Transverse colon (tissue), 4 donors: Measurements from ENCODE around the gene HIVEP2. TPM values are rescaled to one million over a fixed set of nuclear protein-coding genes. Genes with fewer than 3 reads are reported as not detected.

Experiments
- DNase-seq: peaks from one replicate; pipeline ENCODE4 v3.0.0-alpha.2; 2019
- H3K27ac ChIP-seq, 4 donors: fragments of 200-600 bp; sonication (generic); 2 replicates each; pipeline ENCODE4 v1.5.1; 2016 to 2018; ENCODE audit warnings: inconsistent platforms in 4 of 4
- H3K27me3 ChIP-seq: fragments of 200-600 bp; sonication (generic); 2 replicates; pipeline ENCODE4 v1.5.1; 2017; ENCODE audit warnings: inconsistent platforms
- H3K36me3 ChIP-seq, 4 donors: fragments of 200-600 bp; sonication (generic); 2 replicates each; pipeline ENCODE4 v1.5.1; 2017 to 2019; ENCODE audit warnings: inconsistent platforms in 4 of 4
- H3K4me1 ChIP-seq, 4 donors: fragments of 200-600 bp; sonication (generic); 2 replicates each; pipeline ENCODE4 v1.5.1; 2017 to 2020; ENCODE audit warnings: inconsistent platforms in 4 of 4
- H3K4me3 ChIP-seq, 4 donors: fragments of 200-600 bp; sonication (generic); 1 replicate in 1 of 4; 2 replicates in 3 of 4; pipeline versions ENCODE4 v1.5.1 to v1.6.1; 2017 to 2019; ENCODE audit warnings: inconsistent platforms in 4 of 4
- H3K9me3 ChIP-seq, 2 donors: fragments of 200-600 bp; sonication (generic); 2 replicates each; pipeline ENCODE4 v1.5.1; 2017 to 2019; ENCODE audit warnings: inconsistent platforms in 2 of 2
- CTCF ChIP-seq, 5 experiments: fragments of 200-600 bp in 3 of 5; fragments of 450-650 bp in 2 of 5; sonication (generic) in 3 of 5; IDR thresholded peaks; 1 replicate in 2 of 5; 2 replicates in 3 of 5; pipeline ENCODE4 v1.5.1; 2016 to 2017; ENCODE audit warnings: antibody characterized with exemption in 5 of 5, inconsistent platforms in 3 of 5, mild to moderate bottlenecking in 2 of 5, moderate library complexity in 1 of 5
- EP300 ChIP-seq: sonication (generic); formaldehyde crosslinking; IDR thresholded peaks from one replicate; pipeline ENCODE4 v1.6.1; 2017; ENCODE audit warnings: antibody characterized with exemption, low read depth
- POLR2A ChIP-seq: fragments of 450-650 bp; IDR thresholded peaks from one replicate; pipeline ENCODE4 v1.6.1; 2016; ENCODE audit warnings: antibody characterized with exemption, mild to moderate bottlenecking, moderate library complexity
- POLR2AphosphoS5 ChIP-seq, 3 donors: sonication (generic); formaldehyde crosslinking; IDR thresholded peaks; one replicate each; pipeline ENCODE4 v1.6.1; 2016; ENCODE audit warnings: antibody characterized with exemption in 3 of 3
- WGBS, 2 donors: methylation state at CpG; one replicate each; pipeline ENCODE4 v1.1.5; 2018; ENCODE audit warnings: low coverage in 1 of 2; 5-methylcytosine and 5-hydroxymethylcytosine counted together
- in situ Hi-C, 4 donors: fragments of 200-750 bp; cut with MboI; loops; one replicate each; pipeline versions ENCODE4 v1.15.0 to v1.15.1; 2017; ENCODE audit warnings: low sequenced_read_pairs in 3 of 4, low pct_ligation_motif_present in 1 of 4, low pct_unique_long_range_greater_than_20kb in 1 of 4
- intact Hi-C: fragments of 100-400 bp; cut with DNase I; formaldehyde crosslinking; loops from one replicate; pipeline ENCODE4 v1.15.1; 2023; ENCODE audit warnings: low total_unique reads
- total RNA-seq, 4 donors: library from RNA; depleted of rRNA; stranded (reverse); fragments of >200 nt; gene quantifications; one replicate each; pipeline ENCODE4 v1.1.0, GENCODE V29; 2016

HIVEP2 gene
- total RNA-seq, 4 donors from 2014 or later: 10.0 to 22.5 (median 13.7) TPM

GRCh38 chr6:142853244-142854180, 91.5 kb downstream of the HIVEP2 start:
- no peaks in the 10 kb centered on the region for H3K9me3 ChIP-seq
- no peak overlapping the region for H3K4me3 ChIP-seq
- TF ChIP-seq POLR2A (no peak), CTCF (IDR thresholded peaks at IDR 0.05) (peak in 2 of 5 experiments; percentile 8 to 31), EP300 (no peak)
- in situ Hi-C loops (no loop called here), intact Hi-C loops (loop anchor here (5.0 kb wide), 1 partner anchor 74 kb away; no protein-coding TSS in a partner anchor)
- peak; percentile 27 for DNase-seq
- H3K36me3 ChIP-seq: no peaks in the 10 kb centered on the region
- 57 to 62% methylated on average over 6 of the region's 6 CpGs for WGBS, 2 donors
- H3K27ac ChIP-seq: peak overlapping the region in 3 of 4 donors; percentile 9 to 36 (median 31)
- H3K27me3 ChIP-seq: no peaks in the 10 kb centered on the region
- peaks cover 18 to 78% (median 27%) of the 10 kb centered on the region in 4 donors for H3K4me1 ChIP-seq

- H3K9me3 ChIP-seq: no peaks in the 10 kb centered on the region
- H3K36me3 ChIP-seq: no peaks in the 10 kb centered on the region
- DNase-seq: no peak
- intact Hi-C loops: loop anchor here (5.0 kb wide), 1 partner anchor 76 kb away; no protein-coding TSS in a partner anchor
- in situ Hi-C loops: no loop called here
- H3K27me3 ChIP-seq: no peaks in the 10 kb centered on the region
- H3K27ac ChIP-seq: peak overlapping the region in 2 of 4 donors; percentile 1 to 24
- WGBS, 2 donors: 17 to 25% methylated on average over 2 of the region's 2 CpGs
- H3K4me3 ChIP-seq: no peak overlapping the region
- TF ChIP-seq EP300 (no peak), POLR2A (no peak), POLR2AphosphoS5 (IDR thresholded peaks at IDR 0.05) (no peak), CTCF (IDR thresholded peaks at IDR 0.05) (no peak)
- H3K4me1 ChIP-seq: peaks cover 19 to 85% (median 32%) of the 10 kb centered on the region in 4 donors
These were observed 93.4 kb downstream of the HIVEP2 start for GRCh38 chr6:142851601-142852000.

GRCh38 chr6:142850679-142851423, 94.1 kb downstream of the HIVEP2 start:
- DNase-seq: no peak
- in situ Hi-C loops (no loop called here), intact Hi-C loops (loop anchor here (5.0 kb wide), 1 partner anchor 76 kb away; no protein-coding TSS in a partner anchor)
- H3K4me3 ChIP-seq: no peak overlapping the region
- H3K9me3 ChIP-seq: no peaks in the 10 kb centered on the region
- H3K27ac ChIP-seq: peak overlapping the region in 2 of 4 donors; percentile 1 to 24
- H3K27me3 ChIP-seq: no peaks in the 10 kb centered on the region
- WGBS, 2 donors: 52 to 68% methylated on average over 3 of the region's 3 CpGs
- no peaks in the 10 kb centered on the region for H3K36me3 ChIP-seq
- peaks cover 27 to 89% (median 39%) of the 10 kb centered on the region in 4 donors for H3K4me1 ChIP-seq
- TF ChIP-seq POLR2A: no peak
- TF ChIP-seq EP300: no peak
- no peak for TF ChIP-seq CTCF (IDR thresholded peaks at IDR 0.05)
- TF ChIP-seq POLR2AphosphoS5 (IDR thresholded peaks at IDR 0.05): no peak

- Histone ChIP-seq H3K36me3 (no peaks in the 10 kb centered on the region), H3K9me3 (no peaks in the 10 kb centered on the region), H3K4me3 (no peak overlapping the region), H3K27me3 (no peaks in the 10 kb centered on the region), H3K27ac (peak overlapping the region in 2 of 4 donors; percentile 18 to 19), H3K4me1 (peaks cover 35 to 95% (median 40%) of the 10 kb centered on the region in 4 donors)
- no peak for TF ChIP-seq CTCF (IDR thresholded peaks at IDR 0.05)
- TF ChIP-seq POLR2AphosphoS5 (IDR thresholded peaks at IDR 0.05): no peak
- no peak for TF ChIP-seq EP300
- TF ChIP-seq POLR2A: no peak
- in situ Hi-C loops: no loop called here
- intact Hi-C loops: no loop called here
- no peak for DNase-seq
- WGBS, 2 donors: 60 to 68% methylated on average over 3 of the region's 3 CpGs
These were observed 96.0 kb downstream of the HIVEP2 start for GRCh38 chr6:142848976-142849375.
